Brain microvascular endothelial cell (primary cell): ENCODE results near the gene IL1F10.

Source experiments
- DNase-seq: peaks from one replicate; pipeline ENCODE4 v3.0.0-alpha.2; 2020
- H3K27ac ChIP-seq: fragments of 250-450 bp; sonication (Bioruptor Pico); 2 replicates; pipeline ENCODE4 v1.5.1; 2020; ENCODE audit warnings: mild to moderate bottlenecking, moderate library complexity
- H3K27me3 ChIP-seq: fragments of 250-450 bp; sonication (Bioruptor Pico); replicated peaks from 2 replicates; pipeline ENCODE4 v1.5.1; 2020; ENCODE audit warnings: mild to moderate bottlenecking
- H3K36me3 ChIP-seq: fragments of 250-450 bp; sonication (Bioruptor Pico); replicated peaks from 2 replicates; pipeline ENCODE4 v1.5.1; 2020; ENCODE audit warnings: mild to moderate bottlenecking
- H3K4me3 ChIP-seq: 2 replicates; pipeline ENCODE4 v1.5.1; 2011; ENCODE audit warnings: low read depth, mild to moderate bottlenecking, control low read depth, low read length, moderate library complexity
- CTCF ChIP-seq: IDR thresholded peaks from 2 replicates; pipeline ENCODE4 v1.5.1; 2011; ENCODE audit warnings: low read depth, mild to moderate bottlenecking, moderate library complexity, low read length, control low read depth, inconsistent platforms; ENCODE audit errors: missing control alignments
- in situ Hi-C: cut with HindIII; loops from 2 replicates; pipeline ENCODE4 v1.10.0; 2017; ENCODE audit warnings: low sequenced_read_pairs, low pct_ligation_motif_present

The IL1F10 gene

GRCh38 chr2:113111823-113112287, 44.1 kb downstream of the IL1F10 start:
- no peaks in the 10 kb centered on the region for H3K36me3 ChIP-seq
- no peaks in the 10 kb centered on the region for H3K27me3 ChIP-seq
- no peak for DNase-seq
- H3K4me3 ChIP-seq = no peak overlapping the region
- in situ Hi-C loops = no loop called here
- TF ChIP-seq CTCF = no peak
- H3K27ac ChIP-seq = no peak overlapping the region

GRCh38 chr2:113112441-113112840, 44.7 kb downstream of the IL1F10 start:
- no peak overlapping the region for H3K27ac ChIP-seq
- no peak for DNase-seq
- no peaks in the 10 kb centered on the region for H3K36me3 ChIP-seq
- no peak overlapping the region for H3K4me3 ChIP-seq
- H3K27me3 ChIP-seq = no peaks in the 10 kb centered on the region
- TF ChIP-seq CTCF = no peak
- in situ Hi-C loops = no loop called here

- H3K36me3 ChIP-seq = no peaks in the 10 kb centered on the region
- TF ChIP-seq CTCF = no peak
- DNase-seq = no peak
- H3K27me3 ChIP-seq = no peaks in the 10 kb centered on the region
- in situ Hi-C loops = no loop called here
- H3K4me3 ChIP-seq = no peak overlapping the region
- no peak overlapping the region for H3K27ac ChIP-seq
Observed at GRCh38 chr2:113112871-113113270, 45.1 kb downstream of the IL1F10 start.

- no peak for DNase-seq
- no peak for TF ChIP-seq CTCF
- Histone ChIP-seq H3K27me3 (no peaks in the 10 kb centered on the region), H3K36me3 (no peaks in the 10 kb centered on the region), H3K27ac (no peak overlapping the region), H3K4me3 (no peak overlapping the region)
- in situ Hi-C loops = no loop called here
Observed at GRCh38 chr2:113113807-113114206, 46.0 kb downstream of the IL1F10 start.

GRCh38 chr2:113114224-113114945, 46.6 kb downstream of the IL1F10 start:
- no peaks in the 10 kb centered on the region for H3K36me3 ChIP-seq
- no peaks in the 10 kb centered on the region for H3K27me3 ChIP-seq
- no peak for DNase-seq
- H3K4me3 ChIP-seq = no peak overlapping the region
- H3K27ac ChIP-seq = no peak overlapping the region
- no peak for TF ChIP-seq CTCF
- in situ Hi-C loops = no loop called here

GRCh38 chr2:113114996-113115395, 47.2 kb downstream of the IL1F10 start:
- DNase-seq = no peak
- TF ChIP-seq CTCF = no peak
- Histone ChIP-seq H3K36me3 (no peaks in the 10 kb centered on the region), H3K27me3 (no peaks in the 10 kb centered on the region), H3K27ac (no peak overlapping the region), H3K4me3 (no peak overlapping the region)
- in situ Hi-C loops = no loop called here
